ENCODE results near the gene ZSWIM1. TPM values are rescaled to one million over a fixed set of nuclear protein-coding genes. Genes with fewer than 3 reads are reported as not detected.

ZSWIM1 gene
- total RNA-seq, 1 experiment from 2014 or later = 13.2 TPM

DNA sequence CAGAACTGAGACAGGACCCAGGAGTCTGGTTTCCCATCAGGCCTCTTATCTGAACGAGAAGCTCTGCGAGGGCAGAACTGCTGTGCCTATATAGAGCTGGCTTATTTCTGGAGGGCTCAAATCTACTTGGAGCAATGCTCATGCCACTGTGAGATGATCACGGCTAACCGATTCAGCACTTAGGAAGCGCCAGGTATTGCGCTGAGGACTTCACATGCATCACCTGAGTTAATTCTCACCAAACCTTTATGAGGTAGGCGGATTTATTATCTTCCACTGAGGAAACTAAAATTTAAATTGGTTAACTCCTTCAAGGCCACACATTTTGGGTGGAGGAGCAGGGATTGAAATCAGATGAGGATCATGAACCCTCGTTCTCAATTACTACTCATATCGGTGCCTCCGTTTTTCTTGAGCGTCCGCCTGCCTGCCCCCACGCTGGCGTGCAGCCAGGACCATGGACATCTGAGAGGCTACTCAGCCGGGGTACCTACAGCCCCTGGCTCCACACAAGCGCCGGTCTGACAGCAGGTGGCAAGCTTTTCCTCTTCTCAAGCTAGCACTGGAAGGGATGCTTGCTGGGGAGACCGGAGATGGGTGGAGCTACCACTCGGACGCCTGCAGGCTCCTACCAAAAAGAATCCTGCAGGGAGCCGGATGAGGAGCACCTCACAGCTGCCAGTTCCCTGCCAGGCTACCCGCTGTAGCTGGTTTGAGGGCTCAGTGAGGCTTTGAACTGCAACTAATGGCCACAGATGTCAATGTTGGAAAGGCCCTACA, 52.4 kb downstream of the ZSWIM1 start:
- CTCF ChIA-PET = no interaction called here
- intact Hi-C loops (cut with micrococcal nuclease; ENCODE audit: unreplicated experiment) = loop anchor here (1.0 kb wide), 1 partner anchor 23 kb away; no protein-coding TSS in a partner anchor
- DNase-seq (ENCODE audit: low spot score) = peak; percentile 94
- TF ChIP-seq, protein P1, sequence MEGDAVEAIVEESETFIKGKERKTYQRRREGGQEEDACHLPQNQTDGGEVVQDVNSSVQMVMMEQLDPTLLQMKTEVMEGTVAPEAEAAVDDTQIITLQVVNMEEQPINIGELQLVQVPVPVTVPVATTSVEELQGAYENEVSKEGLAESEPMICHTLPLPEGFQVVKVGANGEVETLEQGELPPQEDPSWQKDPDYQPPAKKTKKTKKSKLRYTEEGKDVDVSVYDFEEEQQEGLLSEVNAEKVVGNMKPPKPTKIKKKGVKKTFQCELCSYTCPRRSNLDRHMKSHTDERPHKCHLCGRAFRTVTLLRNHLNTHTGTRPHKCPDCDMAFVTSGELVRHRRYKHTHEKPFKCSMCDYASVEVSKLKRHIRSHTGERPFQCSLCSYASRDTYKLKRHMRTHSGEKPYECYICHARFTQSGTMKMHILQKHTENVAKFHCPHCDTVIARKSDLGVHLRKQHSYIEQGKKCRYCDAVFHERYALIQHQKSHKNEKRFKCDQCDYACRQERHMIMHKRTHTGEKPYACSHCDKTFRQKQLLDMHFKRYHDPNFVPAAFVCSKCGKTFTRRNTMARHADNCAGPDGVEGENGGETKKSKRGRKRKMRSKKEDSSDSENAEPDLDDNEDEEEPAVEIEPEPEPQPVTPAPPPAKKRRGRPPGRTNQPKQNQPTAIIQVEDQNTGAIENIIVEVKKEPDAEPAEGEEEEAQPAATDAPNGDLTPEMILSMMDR (conservative IDR thresholded peaks at IDR 0.05; ENCODE audit: low read depth, low read length) = peak; percentile 40
- TF ChIP-seq EZH2 (IDR thresholded peaks at IDR 0.05; ENCODE audit: borderline replicate concordance, low read depth, low read length, poor library complexity, severe bottlenecking) = no peak
- POLR2A ChIA-PET (ENCODE audit: low non-redundant PET) = interaction anchor here (0.5 kb wide), 2 partner anchors 11 to 431 kb away, joined by 3 to 7 read pairs; no protein-coding TSS in a partner anchor
- peaks cover 29% of the 10 kb centered on the region for H3K4me1 ChIP-seq (ENCODE audit: insufficient read depth, low read length, poor library complexity, severe bottlenecking)
- peak overlapping the region; percentile 100 for H3K27ac ChIP-seq (ENCODE audit: low read depth, low read length, poor library complexity, severe bottlenecking)
- no TSS peak for BruUV-seq (replicated peaks)
- peaks cover 12% of the 10 kb centered on the region for H3K36me3 ChIP-seq (ENCODE audit: insufficient read depth, low read length, poor library complexity, severe bottlenecking)
- no peaks in the 10 kb centered on the region for H3K27me3 ChIP-seq (replicated peaks; ENCODE audit: insufficient read depth, low read depth, low read length, poor library complexity)
- H3K4me3 ChIP-seq (ENCODE audit: low read depth, low read length, poor library complexity, severe bottlenecking) = peak overlapping the region; percentile 97
- H3K9me3 ChIP-seq (ENCODE audit: low read depth, low read length, poor library complexity, severe bottlenecking) = no peaks in the 10 kb centered on the region

DNA sequence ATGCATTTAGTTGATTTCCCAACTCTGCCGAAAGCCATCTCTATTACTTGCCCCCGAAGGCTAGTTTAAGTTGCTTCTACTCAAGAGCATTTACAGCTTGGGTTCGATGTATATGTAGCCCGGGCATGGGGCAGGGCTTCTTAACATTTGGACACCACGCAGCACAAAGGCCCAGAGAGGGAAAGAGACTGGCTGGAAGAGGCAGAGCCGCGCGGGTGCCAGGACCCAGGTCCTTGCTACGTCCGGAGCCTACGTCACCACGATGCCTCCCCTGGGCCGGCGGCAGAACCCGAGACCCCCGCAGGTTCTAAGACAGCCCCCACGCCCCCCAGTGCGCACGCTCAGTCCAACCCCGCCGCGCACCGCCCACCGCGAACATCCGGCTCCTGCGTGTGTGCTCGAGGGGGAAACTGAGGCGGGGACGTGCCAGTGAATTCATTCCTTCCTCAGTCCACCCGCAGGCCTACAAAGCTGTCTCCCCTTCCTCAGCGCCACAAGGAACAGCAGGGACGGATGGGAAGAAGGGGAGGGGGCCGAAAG, 53.1 kb downstream of the ZSWIM1 start:
- Histone ChIP-seq H3K27ac (ENCODE audit: low read depth, low read length, poor library complexity, severe bottlenecking) (peak overlapping the region; percentile 100), H3K4me3 (ENCODE audit: low read depth, low read length, poor library complexity, severe bottlenecking) (peak overlapping the region; percentile 97), H3K36me3 (ENCODE audit: insufficient read depth, low read length, poor library complexity, severe bottlenecking) (peaks cover 13% of the 10 kb centered on the region), H3K9me3 (ENCODE audit: low read depth, low read length, poor library complexity, severe bottlenecking) (no peaks in the 10 kb centered on the region), H3K4me1 (ENCODE audit: insufficient read depth, low read length, poor library complexity, severe bottlenecking) (peaks cover 32% of the 10 kb centered on the region), H3K27me3 (replicated peaks; ENCODE audit: insufficient read depth, low read depth, low read length, poor library complexity) (no peaks in the 10 kb centered on the region)
- intact Hi-C loops (cut with micrococcal nuclease; ENCODE audit: unreplicated experiment) = no loop called here
- peak; percentile 79 for DNase-seq (ENCODE audit: low spot score)
- ChIA-PET POLR2A (ENCODE audit: low non-redundant PET) (interaction anchor here (0.5 kb wide), 1 partner anchor 430 kb away, joined by 3 read pairs; no protein-coding TSS in a partner anchor), CTCF (interaction anchor here (0.8 kb wide), 1 partner anchor 36 kb away, joined by 4 read pairs; no protein-coding TSS in a partner anchor)
- TSS peak; percentile 77 for BruUV-seq (replicated peaks)
- TF ChIP-seq, protein P1 (conservative IDR thresholded peaks at IDR 0.05; ENCODE audit: low read depth, low read length) = no peak
- TF ChIP-seq EZH2 (IDR thresholded peaks at IDR 0.05; ENCODE audit: borderline replicate concordance, low read depth, low read length, poor library complexity, severe bottlenecking) = no peak

Other genes with a start within 250 kb of the ZSWIM1 start
- gene WFDC9, start 249.9 kb upstream of the ZSWIM1 start, total RNA-seq (2021) = not detected in 2 replicates
- gene WFDC11, start 211.0 kb upstream of the ZSWIM1 start, total RNA-seq (2021) = not detected in 2 replicates
- not detected in 2 replicates for gene WFDC13, start 179.2 kb upstream of the ZSWIM1 start, total RNA-seq (2021)
- not detected in 2 replicates for gene WFDC10B, start 176.2 kb upstream of the ZSWIM1 start, total RNA-seq (2021)
- gene SPINT4, start 158.9 kb upstream of the ZSWIM1 start, total RNA-seq (2021) = not detected in 2 replicates
- gene WFDC3, start 89.3 kb upstream of the ZSWIM1 start, total RNA-seq (2021) = 0.63 TPM in 1 of 2 replicates, not detected in the other
- gene DNTTIP1, start 89.3 kb upstream of the ZSWIM1 start, total RNA-seq (2021) = 44.6 and 45.9 TPM in 2 replicates
- gene UBE2C, start 68.6 kb upstream of the ZSWIM1 start, total RNA-seq (2021) = 241 and 249 TPM in 2 replicates
- not detected in 2 replicates for gene TNNC2, start 53.9 kb upstream of the ZSWIM1 start, total RNA-seq (2021)
- gene SNX21, start 47.4 kb upstream of the ZSWIM1 start, total RNA-seq (2021) = 3.1 and 7.3 TPM in 2 replicates
- gene ACOT8, start 23.8 kb upstream of the ZSWIM1 start, total RNA-seq (2021) = 16.9 and 19.8 TPM in 2 replicates
- 2.6 TPM in 2 replicates for gene ZSWIM3, start 23.6 kb upstream of the ZSWIM1 start, total RNA-seq (2021)
- 1.9 and 2.0 TPM in 2 replicates for gene SPATA25, start 6.4 kb downstream of the ZSWIM1 start, total RNA-seq (2021)
- gene NEURL2, start 10.0 kb downstream of the ZSWIM1 start, total RNA-seq (2021) = 3.2 and 3.3 TPM in 2 replicates
- 76.7 and 83.5 TPM in 2 replicates for gene CTSA, start 10.1 kb downstream of the ZSWIM1 start, total RNA-seq (2021)
- gene PLTP, start 30.9 kb downstream of the ZSWIM1 start, total RNA-seq (2021) = 58.3 and 62.8 TPM in 2 replicates
- 47.5 and 55.8 TPM in 2 replicates for gene PCIF1, start 53.5 kb downstream of the ZSWIM1 start, total RNA-seq (2021)
- gene ZNF335, start 91.0 kb downstream of the ZSWIM1 start, total RNA-seq (2021) = 31.9 and 32.9 TPM in 2 replicates
- gene MMP9, start 127.7 kb downstream of the ZSWIM1 start, total RNA-seq (2021) = 2.4 and 2.8 TPM in 2 replicates
- 20.0 and 20.9 TPM in 2 replicates for gene SLC12A5, start 148.0 kb downstream of the ZSWIM1 start, total RNA-seq (2021)
- 44.1 and 55.4 TPM in 2 replicates for gene NCOA5, start 208.7 kb downstream of the ZSWIM1 start, total RNA-seq (2021)
- 16.3 and 18.7 TPM in 2 replicates for gene CD40, start 237.1 kb downstream of the ZSWIM1 start, total RNA-seq (2021)

All from A673 (cell line).